HG02973 (cell line): ENCODE measurements around the gene SEC61A2.

Source experiments
- ATAC-seq: cut with Tn5 transposase; IDR thresholded peaks from one replicate; pipeline ENCODE4 v1.9.1; 2021; ENCODE audit warnings: moderate library complexity; ENCODE audit not compliant: unreplicated experiment

Gene SEC61A2

GRCh38 chr10:12195603-12196506 lies 66.4 kb downstream of the SEC61A2 start, which contains the start of the genes CDC123 and NUDT5:
Gene CDC123 (plus strand): TSS chr10:12196188. CDS start chr10:12196246, 58 bp downstream.
Gene NUDT5 (minus strand): TSS chr10:12195891. CDS start chr10:12186291, 9,600 bp downstream.
- ATAC-seq: peak; percentile 81

GRCh38 chr10:12196531-12197211 lies 67.2 kb downstream of the SEC61A2 start:
- ATAC-seq: no peak

GRCh38 chr10:12198156-12198555 lies 68.7 kb downstream of the SEC61A2 start:
- ATAC-seq: no peak

- no peak for ATAC-seq
These were observed 71.4 kb downstream of the SEC61A2 start for GRCh38 chr10:12200850-12201249.

- no peak for ATAC-seq
These were observed 72.1 kb downstream of the SEC61A2 start for GRCh38 chr10:12201543-12201942.

GRCh38 chr10:12202226-12202625 lies 72.7 kb downstream of the SEC61A2 start:
- no peak for ATAC-seq

- ATAC-seq: no peak
These were observed 75.6 kb downstream of the SEC61A2 start for GRCh38 chr10:12205082-12205481.

- no peak for ATAC-seq
These were observed 77.6 kb downstream of the SEC61A2 start for GRCh38 chr10:12207114-12207513.

GRCh38 chr10:12208460-12208859 lies 79.0 kb downstream of the SEC61A2 start:
- no peak for ATAC-seq

GRCh38 chr10:12212454-12212853 lies 83.0 kb downstream of the SEC61A2 start:
- ATAC-seq: no peak

GRCh38 chr10:12213621-12214020 lies 84.1 kb downstream of the SEC61A2 start:
- no peak for ATAC-seq

GRCh38 chr10:12214093-12214492 lies 84.6 kb downstream of the SEC61A2 start:
- no peak for ATAC-seq

- no peak for ATAC-seq
These were observed 85.3 kb downstream of the SEC61A2 start for GRCh38 chr10:12214763-12215218.
